Neural cell (in vitro differentiated cells): ENCODE results near the gene OGA. TPM values are rescaled to one million over a fixed set of nuclear protein-coding genes. Genes with fewer than 3 reads are reported as not detected.

Source experiments
- H2AFZ ChIP-seq: fragments of 200-600, 300-800 bp; sonication (generic), shearing (Covaris generic); 2 replicates; pipeline ENCODE4 v1.6.0; 2014; ENCODE audit warnings: low read depth, mild to moderate bottlenecking, antibody characterized with exemption, low read length, moderate library complexity
- H3F3A ChIP-seq: fragments of 200-600 bp; shearing (Covaris generic); 2 replicates; pipeline ENCODE4 v1.6.1; 2016; ENCODE audit warnings: mild to moderate bottlenecking, moderate library complexity, mixed read lengths, antibody characterized with exemption, low read length; ENCODE audit not compliant: insufficient read depth, poor library complexity, severe bottlenecking
- H3K27ac ChIP-seq: fragments of 200-600, 300-800 bp; sonication (generic), shearing (Covaris generic); 2 replicates; pipeline ENCODE4 v1.5.1; 2014; ENCODE audit warnings: mild to moderate bottlenecking, low read length, moderate library complexity
- H3K27me3 ChIP-seq: fragments of 300-800, 200-600 bp; sonication (generic), shearing (Covaris generic); 2 replicates; pipeline ENCODE4 v1.6.0; 2014; ENCODE audit warnings: mild to moderate bottlenecking, low read depth, low read length, moderate library complexity; ENCODE audit not compliant: insufficient read depth
- H3K36me3 ChIP-seq: fragments of 300-800, 200-600 bp; sonication (generic), shearing (Covaris generic); 2 replicates; pipeline ENCODE4 v1.5.1; 2014; ENCODE audit warnings: mild to moderate bottlenecking, antibody characterized with exemption, low read length, moderate library complexity; ENCODE audit not compliant: insufficient read depth
- H3K4me2 ChIP-seq: fragments of 300-800, 200-600 bp; sonication (generic), shearing (Covaris generic); 2 replicates; pipeline ENCODE4 v1.6.0; 2014; ENCODE audit warnings: mild to moderate bottlenecking, low read length
- H3K4me3 ChIP-seq: fragments of 300-800, 200-600 bp; sonication (generic), shearing (Covaris generic); 2 replicates; pipeline ENCODE4 v1.5.1; 2014; ENCODE audit warnings: mild to moderate bottlenecking, low read length, moderate library complexity
- H3K79me2 ChIP-seq: fragments of 200-600 bp; shearing (Covaris generic); replicated peaks from 2 replicates; pipeline ENCODE4 v1.6.0; 2014; ENCODE audit warnings: mild to moderate bottlenecking, low read length, moderate library complexity; ENCODE audit not compliant: insufficient read depth
- H3K9ac ChIP-seq: fragments of 300-800, 200-600 bp; sonication (generic), shearing (Covaris generic); 2 replicates; pipeline ENCODE4 v1.6.1; 2016; ENCODE audit warnings: mild to moderate bottlenecking, low read length, mixed read lengths
- H3K9me2 ChIP-seq: fragments of 200-600 bp; shearing (Covaris generic); 2 replicates; pipeline ENCODE4 v1.6.1; 2016; ENCODE audit warnings: mild to moderate bottlenecking, low read length, mixed read lengths; ENCODE audit not compliant: insufficient read depth
- H3K9me3 ChIP-seq: fragments of 200-600, 300-800 bp; sonication (generic), shearing (Covaris generic); 2 replicates; pipeline ENCODE4 v1.6.1; 2016; ENCODE audit warnings: mild to moderate bottlenecking, mixed run types, low read length, moderate library complexity, mixed read lengths
- H4K20me1 ChIP-seq: fragments of 200-600 bp; shearing (Covaris generic); 2 replicates; pipeline ENCODE4 v1.6.1; 2016; ENCODE audit warnings: mild to moderate bottlenecking, mixed run types; ENCODE audit not compliant: insufficient read depth
- CTCF ChIP-seq: fragments of 450-650 bp; IDR thresholded peaks from 2 replicates; pipeline ENCODE4 v1.5.1; 2014; ENCODE audit warnings: antibody characterized with exemption, mild to moderate bottlenecking, moderate library complexity; ENCODE audit not compliant: poor library complexity, severe bottlenecking
- EP300 ChIP-seq: fragments of 450-650 bp; conservative IDR thresholded peaks from 2 replicates; pipeline ENCODE4 v1.6.1; 2014; ENCODE audit warnings: antibody characterized with exemption, mild to moderate bottlenecking, moderate library complexity; ENCODE audit not compliant: poor library complexity, severe bottlenecking
- EZH2 ChIP-seq: fragments of 200-600, 300-800 bp; shearing (Covaris generic), sonication (generic); IDR thresholded peaks from 2 replicates; pipeline ENCODE4 v1.6.1; 2014; ENCODE audit warnings: antibody characterized with exemption, low read length, borderline replicate concordance, mild to moderate bottlenecking; ENCODE audit not compliant: insufficient read depth, poor library complexity, severe bottlenecking
- MXI1 ChIP-seq: fragments of 450-650 bp; conservative IDR thresholded peaks from 2 replicates; pipeline ENCODE4 v1.6.1; 2014; ENCODE audit warnings: antibody characterized with exemption, mild to moderate bottlenecking; ENCODE audit not compliant: poor library complexity, severe bottlenecking
- POLR2AphosphoS5 ChIP-seq: IDR thresholded peaks from 2 replicates; pipeline ENCODE4 v1.6.1; 2012
- RAD21 ChIP-seq: fragments of 450-650 bp; conservative IDR thresholded peaks from 2 replicates; pipeline ENCODE4 v1.6.1; 2014; ENCODE audit warnings: antibody characterized with exemption, mild to moderate bottlenecking, moderate library complexity
- REST ChIP-seq: IDR thresholded peaks from 2 replicates; pipeline ENCODE4 v1.6.1; 2012; ENCODE audit warnings: borderline replicate concordance
- SMC3 ChIP-seq: fragments of 450-650 bp; conservative IDR thresholded peaks from 2 replicates; pipeline ENCODE4 v1.6.1; 2014; ENCODE audit warnings: antibody characterized with exemption, mild to moderate bottlenecking, moderate library complexity; ENCODE audit not compliant: poor library complexity
- TAF1 ChIP-seq: IDR thresholded peaks from 2 replicates; pipeline ENCODE4 v1.6.1; 2012; ENCODE audit warnings: low read depth
- polyA plus RNA-seq: library from polyadenylated mRNA; depleted of rRNA; stranded (reverse); fragments of >200 nt; gene quantifications from 2 replicates; pipeline ENCODE4 v1.2.3, GENCODE V29; 2014

Gene OGA
- polyA plus RNA-seq, 1 donor from 2014 or later, result 357 TPM

- peak overlapping the region; percentile 99 for H3K4me3 ChIP-seq
- TF ChIP-seq TAF1, result no peak
- TF ChIP-seq CTCF, result no peak
- no peak for TF ChIP-seq POLR2AphosphoS5
- no peaks in the 10 kb centered on the region for H3K27me3 ChIP-seq
- H3K9ac ChIP-seq, result peak overlapping the region; percentile 97
- H3K36me3 ChIP-seq, result no peaks in the 10 kb centered on the region
- no peaks in the 10 kb centered on the region for H3K9me2 ChIP-seq
- H3F3A ChIP-seq, result peaks cover 5% of the 10 kb centered on the region
- peaks cover 59% of the 10 kb centered on the region for H3K79me2 ChIP-seq
- H3K27ac ChIP-seq, result peak overlapping the region; percentile 97
- H4K20me1 ChIP-seq, result peaks cover 55% of the 10 kb centered on the region
- no peak overlapping the region for H2AFZ ChIP-seq
- H3K9me3 ChIP-seq, result no peaks in the 10 kb centered on the region
- H3K4me2 ChIP-seq, result peak overlapping the region; percentile 43
Observed at GRCh38 chr10:101817337-101818118, 716 bp downstream of the OGA start.

GRCh38 chr10:101816913-101817336, 1.3 kb downstream of the OGA start:
- no peak for TF ChIP-seq RAD21
- TF ChIP-seq REST, result no peak
- H3K9ac ChIP-seq, result peak overlapping the region; percentile 97
- H3K4me2 ChIP-seq, result peak overlapping the region; percentile 43
- H2AFZ ChIP-seq, result no peak overlapping the region
- peaks cover 5% of the 10 kb centered on the region for H3F3A ChIP-seq
- no peaks in the 10 kb centered on the region for H3K27me3 ChIP-seq
- peaks cover 61% of the 10 kb centered on the region for H4K20me1 ChIP-seq
- no peaks in the 10 kb centered on the region for H3K36me3 ChIP-seq
- peak overlapping the region; percentile 97 for H3K27ac ChIP-seq
- H3K9me2 ChIP-seq, result no peaks in the 10 kb centered on the region
- H3K4me3 ChIP-seq, result peak overlapping the region; percentile 99
- H3K79me2 ChIP-seq, result peaks cover 65% of the 10 kb centered on the region
- H3K9me3 ChIP-seq, result no peaks in the 10 kb centered on the region

- H3K27me3 ChIP-seq, result no peaks in the 10 kb centered on the region
- H3K9me2 ChIP-seq, result no peaks in the 10 kb centered on the region
- H3K79me2 ChIP-seq, result peaks cover 70% of the 10 kb centered on the region
- H3K4me3 ChIP-seq, result peak overlapping the region; percentile 99
- no peaks in the 10 kb centered on the region for H3K9me3 ChIP-seq
- TF ChIP-seq RAD21, result no peak
- TF ChIP-seq EZH2, result no peak
- TF ChIP-seq EP300, result no peak
- TF ChIP-seq POLR2AphosphoS5, result no peak
- no peak for TF ChIP-seq CTCF
- no peak for TF ChIP-seq TAF1
- TF ChIP-seq REST, result no peak
- no peak for TF ChIP-seq MXI1
- TF ChIP-seq SMC3, result no peak
- peaks cover 66% of the 10 kb centered on the region for H4K20me1 ChIP-seq
- peak overlapping the region; percentile 43 for H3K4me2 ChIP-seq
- H3F3A ChIP-seq, result peaks cover 5% of the 10 kb centered on the region
- H3K27ac ChIP-seq, result no peak overlapping the region
- H3K36me3 ChIP-seq, result no peaks in the 10 kb centered on the region
- peak overlapping the region; percentile 97 for H3K9ac ChIP-seq
- no peak overlapping the region for H2AFZ ChIP-seq
Observed at GRCh38 chr10:101816376-101816775, 1.9 kb downstream of the OGA start.
